HL-60/S4 treated with retinoic acid at 250 ng/mL for 4 days and 3 days (cell line): ENCODE results near the gene TPM4.
"Not testable (repeated sequence)": the region's sequence is repeated elsewhere in the genome, so short reads cannot be mapped to it uniquely, and the experiment has no call there.

Experiments
- in situ Hi-C: fragments of 300-500 bp; cut with MboI; formaldehyde crosslinking; loops from 2 replicates; pipeline ENCODE4 v1.7.0; 2022; ENCODE audit warnings: low sequenced_read_pairs

The TPM4 gene

DNA sequence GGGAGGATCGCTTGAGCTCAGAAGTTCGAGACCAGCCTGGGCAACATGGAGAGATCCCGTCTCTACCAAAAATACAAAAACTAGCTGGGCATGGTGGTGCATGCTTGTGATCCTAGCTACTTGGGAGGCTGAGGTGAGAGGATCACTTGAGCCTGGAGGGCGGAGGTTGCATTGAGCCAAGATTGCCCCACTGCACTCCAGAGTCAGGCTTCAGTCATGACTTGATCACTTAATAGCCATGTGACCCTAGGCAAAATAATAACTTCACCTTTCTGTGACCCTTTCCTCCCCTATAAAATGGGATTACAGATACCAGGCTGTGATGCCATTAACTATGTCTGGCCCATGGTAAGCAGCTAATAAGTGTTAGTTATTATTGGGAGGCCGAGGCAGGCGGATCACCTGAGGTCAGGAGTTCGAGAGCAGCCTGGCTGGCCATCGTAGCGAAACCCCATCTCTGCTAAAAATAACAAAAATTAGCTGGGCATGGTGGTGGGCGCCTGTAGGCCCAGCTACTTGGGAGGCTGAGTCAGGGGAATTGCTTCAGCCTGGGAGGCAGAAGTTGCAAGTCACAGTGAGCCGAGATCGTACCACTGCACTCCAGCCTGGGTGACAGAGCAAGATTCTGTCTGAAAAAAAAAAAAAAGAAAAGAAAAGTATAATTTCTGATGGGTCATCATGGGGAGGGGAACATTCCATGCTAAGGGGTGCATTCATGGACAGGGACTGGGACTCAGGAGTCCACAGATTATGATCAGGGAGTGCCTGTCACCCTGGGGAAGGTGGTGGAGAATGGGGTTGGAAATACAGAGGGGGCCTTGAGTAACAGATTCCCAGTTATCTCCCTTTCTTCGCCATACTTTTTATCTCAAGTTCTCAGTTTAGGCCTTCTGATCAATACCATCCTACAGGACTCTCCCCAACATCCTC, 15.5 kb downstream of the TPM4 start:
- in situ Hi-C loops: no loop called here

DNA sequence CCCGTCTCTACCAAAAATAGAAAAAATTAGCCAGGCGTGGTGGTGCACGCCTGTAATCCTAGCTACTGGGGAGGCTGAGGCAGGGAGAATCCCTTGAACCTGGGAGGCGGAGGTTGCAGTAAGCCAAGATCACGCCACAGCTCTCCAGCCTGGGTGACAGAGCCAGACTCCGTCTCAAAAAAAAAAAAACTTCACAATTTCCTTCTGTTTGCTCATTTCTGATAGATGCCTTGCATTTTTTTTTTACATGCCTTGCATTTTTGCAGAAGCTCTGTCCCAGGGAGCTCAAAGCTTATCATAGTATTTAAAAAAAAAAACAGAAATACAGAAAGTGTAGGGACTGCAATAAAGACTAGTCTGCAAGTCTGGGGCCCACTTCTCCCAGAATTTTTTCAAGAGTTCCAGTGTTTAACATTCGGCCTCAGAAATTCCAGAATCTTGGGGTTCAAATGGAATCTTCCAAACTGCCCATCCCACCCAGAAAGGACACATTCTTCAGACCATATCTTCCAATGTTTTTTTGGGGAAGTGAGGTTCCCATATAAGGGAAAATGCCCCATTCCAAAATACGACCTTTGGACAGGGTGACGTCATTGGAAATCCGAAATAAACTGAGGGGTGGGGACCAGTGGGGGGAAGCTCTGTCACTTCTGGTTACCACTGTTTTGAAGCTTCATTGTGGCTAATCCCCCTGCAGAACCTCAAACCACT, 18.2 kb downstream of the TPM4 start:
- in situ Hi-C loops: no loop called here

DNA sequence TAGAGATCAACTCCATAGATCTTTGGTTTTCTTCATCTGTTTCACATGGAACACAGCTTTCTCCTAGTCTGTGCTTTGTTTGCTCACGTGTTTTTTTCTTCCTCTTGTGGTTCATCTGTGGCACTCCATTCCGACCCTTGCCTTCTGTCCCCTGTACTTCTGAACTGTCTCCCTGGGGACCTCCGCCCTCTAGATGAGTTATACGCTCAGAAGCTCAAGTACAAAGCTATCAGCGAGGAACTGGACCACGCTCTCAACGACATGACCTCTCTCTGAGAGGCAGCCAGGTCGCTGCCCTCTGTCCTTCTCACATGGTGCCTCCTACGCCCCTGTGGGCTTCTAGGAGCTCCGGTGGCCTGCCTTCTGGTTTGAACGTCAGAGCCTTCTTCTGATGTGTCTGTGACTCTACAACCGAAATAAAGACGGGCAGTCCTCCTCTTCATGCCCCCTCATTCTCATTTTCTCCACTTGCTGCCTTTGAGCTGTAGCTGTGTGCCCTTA, 18.8 kb downstream of the TPM4 start:
- in situ Hi-C loops: no loop called here

DNA sequence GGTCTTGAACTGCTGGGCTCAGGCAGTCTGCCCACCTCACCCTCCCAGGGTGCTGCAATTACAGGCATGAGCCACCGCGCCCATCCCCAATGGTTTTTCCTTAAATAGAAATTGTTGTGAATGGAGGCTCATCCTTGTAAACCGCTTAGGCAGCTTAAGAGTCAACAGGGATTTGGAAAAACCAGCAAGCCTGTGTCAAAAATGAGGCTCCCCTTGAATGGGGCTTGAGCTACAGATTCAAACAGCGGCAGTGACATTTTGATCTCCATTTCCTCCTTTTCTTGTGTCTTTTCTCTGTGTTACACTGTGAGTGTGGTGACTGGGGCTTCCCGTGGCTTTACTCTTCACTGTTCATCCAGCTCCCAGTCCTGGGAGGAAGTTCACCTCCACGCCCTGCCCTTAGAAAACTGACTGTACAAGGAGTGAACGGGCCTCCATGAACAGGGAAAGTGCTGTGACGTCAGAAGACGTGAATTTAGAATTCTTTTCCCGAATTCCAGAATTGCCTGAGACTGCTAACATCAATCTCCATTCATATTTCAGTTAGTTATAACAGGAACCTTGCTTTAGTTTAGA, 20.1 kb downstream of the TPM4 start:
- in situ Hi-C loops: no loop called here

DNA sequence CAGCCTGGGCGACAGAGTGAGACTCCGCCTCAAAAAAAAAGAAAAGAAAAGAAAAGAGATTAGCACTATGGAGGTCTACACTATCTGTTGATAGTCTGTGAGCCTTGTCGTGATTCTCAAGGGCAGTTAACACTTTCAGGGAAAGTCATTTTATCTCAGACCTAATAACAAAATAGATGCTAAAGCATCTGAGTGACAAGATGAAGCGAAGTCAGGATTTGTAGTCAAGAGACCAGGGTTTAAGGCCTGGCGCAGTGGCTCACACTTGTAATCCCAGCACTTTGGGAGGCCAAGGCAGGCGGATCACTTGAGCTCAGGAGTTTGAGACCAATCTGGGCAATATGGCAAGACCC, 22.1 kb downstream of the TPM4 start:
- in situ Hi-C loops: no loop called here

DNA sequence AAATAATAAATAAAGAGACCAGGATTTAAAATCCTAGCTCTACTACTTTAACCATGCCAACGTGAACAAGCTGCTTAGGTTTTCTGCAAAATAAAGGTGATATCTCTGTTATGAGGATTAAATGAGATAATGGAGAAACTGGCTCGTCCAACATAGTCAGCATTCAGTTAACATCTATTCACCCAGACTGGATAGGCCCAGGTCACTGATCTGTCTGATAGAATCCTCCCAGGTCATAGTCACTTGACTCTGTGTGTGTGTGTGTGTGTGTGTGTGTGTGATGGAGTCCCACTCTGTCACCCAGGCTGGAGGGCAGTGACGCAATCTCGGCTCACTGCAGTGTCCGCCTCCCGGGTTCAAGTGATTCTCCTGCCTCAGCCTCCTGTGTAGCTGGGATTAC, 22.5 kb downstream of the TPM4 start:
- in situ Hi-C loops: no loop called here

DNA sequence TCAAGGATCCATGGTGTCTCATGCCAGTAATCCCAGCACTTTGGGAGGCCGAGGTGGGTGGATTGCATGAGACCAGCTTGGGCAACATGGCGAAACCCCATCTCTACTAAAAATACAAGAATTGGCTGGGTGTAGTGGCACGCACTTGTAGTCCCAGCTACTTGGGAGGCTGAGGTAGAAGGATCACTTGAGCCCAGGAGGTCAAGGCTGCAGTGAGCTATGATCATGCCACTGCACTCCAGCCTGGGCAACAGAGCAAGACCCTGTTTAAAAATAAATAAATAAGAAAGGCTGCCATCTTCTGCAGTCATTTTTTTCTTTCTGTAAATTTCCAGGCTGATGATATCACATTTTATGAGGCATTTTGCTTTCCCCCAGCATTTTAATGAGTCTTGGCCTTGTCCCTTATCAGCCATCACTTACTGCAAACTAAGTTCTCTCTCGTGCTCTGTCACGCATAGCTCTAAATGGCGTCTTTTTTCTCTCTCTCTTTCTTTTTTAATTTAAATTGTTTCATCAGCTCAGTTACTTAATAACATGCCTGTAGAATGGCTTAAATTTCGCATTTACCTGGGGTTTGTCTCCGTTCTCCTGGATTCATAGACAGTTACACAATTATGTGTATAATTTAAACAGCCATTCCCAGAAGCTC, 23.1 kb downstream of the TPM4 start:
- in situ Hi-C loops: not testable (repeated sequence)

DNA sequence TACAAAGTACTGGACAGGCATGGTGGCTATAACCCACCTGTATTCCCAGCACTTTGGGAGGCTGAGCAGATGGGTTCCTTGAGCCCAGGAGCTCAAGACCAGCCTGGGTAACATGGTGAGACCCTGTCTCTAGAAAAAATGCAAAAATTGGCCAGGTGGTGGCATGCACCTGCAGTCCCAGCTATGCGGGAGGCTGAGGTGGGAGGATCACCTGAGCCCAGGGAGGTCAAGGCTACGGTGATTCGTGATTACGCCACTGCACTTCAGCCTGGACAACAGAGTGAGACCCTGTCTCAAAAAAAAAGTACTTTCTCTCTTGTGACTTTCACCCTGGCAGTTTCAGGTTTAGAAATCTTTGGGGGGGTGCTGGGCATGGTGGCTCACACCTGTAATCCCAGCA, 24.2 kb downstream of the TPM4 start:
- in situ Hi-C loops: no loop called here

DNA sequence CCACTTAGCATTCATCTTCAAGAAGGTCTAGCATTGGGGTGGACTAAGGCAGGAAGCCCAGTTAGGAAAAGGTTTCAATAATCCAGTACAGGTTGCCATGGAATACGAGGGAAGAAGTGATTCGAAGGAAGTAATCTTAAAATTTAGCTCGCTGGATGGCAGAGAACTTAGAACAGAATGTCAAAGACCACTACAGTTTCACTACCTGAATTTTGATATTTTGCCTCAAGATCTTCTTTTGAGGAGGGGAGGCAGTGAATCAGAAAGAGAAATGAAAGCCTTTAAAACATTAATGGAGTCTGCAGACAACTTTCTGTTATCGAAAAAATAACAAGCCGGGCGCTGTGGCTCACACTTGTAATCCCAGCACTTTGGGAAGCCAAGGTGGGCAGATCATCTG, 28.4 kb downstream of the TPM4 start:
- in situ Hi-C loops: no loop called here

DNA sequence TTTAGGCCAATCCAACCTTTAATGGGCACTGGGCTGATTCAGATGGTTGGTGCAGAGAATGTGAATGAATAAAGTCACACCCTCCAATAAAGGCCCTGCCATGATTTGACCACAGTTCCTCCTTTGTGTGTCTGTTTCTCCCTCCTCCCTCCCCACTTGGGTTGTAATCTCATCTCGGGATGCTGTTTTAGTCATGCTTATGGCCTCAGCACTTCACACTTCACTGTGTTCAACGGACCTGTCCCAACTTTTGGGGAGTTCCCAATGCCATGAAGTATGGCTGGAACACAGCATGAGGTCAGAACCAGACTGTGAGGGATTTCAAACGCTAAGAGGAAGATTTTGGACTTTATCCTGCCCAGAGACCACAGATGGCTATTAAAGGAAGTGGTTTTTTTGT, 29.8 kb downstream of the TPM4 start:
- in situ Hi-C loops: no loop called here

DNA sequence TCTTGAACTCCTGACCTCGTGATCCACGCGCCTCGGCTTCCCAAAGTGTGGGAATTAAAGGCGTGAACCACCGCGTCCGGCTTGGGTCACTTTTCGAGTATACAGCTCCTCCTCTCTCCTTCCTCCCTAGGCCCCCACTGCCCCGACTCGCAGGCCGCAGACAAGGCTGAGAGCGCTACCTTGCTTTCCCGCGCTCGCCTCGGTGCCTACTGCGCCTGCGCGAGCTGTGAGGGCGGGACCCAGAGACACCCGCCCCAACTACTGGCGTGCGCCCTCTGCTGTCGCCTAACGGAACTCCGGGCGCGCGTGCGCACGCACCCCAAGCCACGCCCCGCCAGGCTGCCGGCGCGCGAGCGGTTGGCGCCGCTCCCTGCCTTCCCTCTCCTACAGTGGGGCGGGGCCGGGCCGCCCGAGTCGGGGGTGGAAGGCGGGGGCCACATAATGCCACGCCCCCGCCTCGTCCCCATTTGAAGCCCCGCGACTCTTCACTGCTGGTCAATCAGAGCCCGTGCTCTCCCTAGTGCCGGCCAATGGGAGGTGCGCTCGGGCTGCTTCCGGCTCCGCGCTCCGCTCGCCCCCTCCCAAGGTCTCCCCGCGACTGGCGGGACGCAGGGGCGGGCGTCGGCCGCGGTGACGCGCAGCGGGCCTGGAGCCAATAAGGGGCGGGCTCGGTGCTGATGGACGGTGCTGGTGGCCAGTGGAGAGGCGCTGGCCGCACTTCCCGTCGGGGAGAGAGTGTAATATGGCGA, 35.0 kb downstream of the TPM4 start, which contains the start of gene RAB8A:
RAB8A (plus strand) TSS at position 730 of the 749 bp plus-strand sequence; CDS start at position 743, 13 bp downstream.
- in situ Hi-C loops: no loop called here

DNA sequence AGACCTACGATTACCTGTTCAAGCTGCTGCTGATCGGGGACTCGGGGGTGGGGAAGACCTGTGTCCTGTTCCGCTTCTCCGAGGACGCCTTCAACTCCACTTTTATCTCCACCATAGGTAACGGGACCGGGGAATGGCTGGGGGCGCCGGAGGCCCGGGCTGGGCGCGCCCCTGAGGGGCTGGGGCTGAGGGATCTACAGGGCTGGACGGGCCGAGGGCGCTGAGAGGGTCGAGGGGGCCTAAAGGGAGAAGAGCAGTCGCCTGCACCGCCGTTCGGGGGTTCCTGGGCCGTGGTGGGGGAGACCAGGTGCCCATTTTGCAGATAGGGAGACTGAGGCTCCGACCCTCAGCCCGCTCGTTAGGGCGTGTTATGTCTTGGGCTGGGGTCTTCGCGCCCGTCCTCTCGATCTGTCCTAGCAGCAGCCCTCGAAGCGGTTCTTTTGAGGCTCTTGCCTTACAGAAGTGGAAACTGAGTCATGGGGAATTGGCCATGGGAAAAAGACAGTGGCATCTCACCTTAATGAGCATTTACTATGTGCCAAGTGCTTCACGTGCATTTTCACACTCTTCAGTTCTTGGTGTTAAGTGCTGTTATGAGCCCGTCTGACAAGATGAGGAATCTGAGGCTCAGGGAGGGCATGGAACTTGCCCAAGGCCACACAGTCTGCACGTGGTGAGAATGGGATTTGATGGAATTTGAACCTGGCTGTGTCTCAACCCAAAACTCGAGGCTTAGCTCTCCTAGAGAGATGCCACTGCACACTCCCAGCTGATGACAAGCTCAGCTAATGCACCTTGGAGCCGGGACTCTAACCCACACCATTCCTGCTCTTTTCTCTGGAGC, 35.8 kb downstream of the TPM4 start:
- in situ Hi-C loops: no loop called here

DNA sequence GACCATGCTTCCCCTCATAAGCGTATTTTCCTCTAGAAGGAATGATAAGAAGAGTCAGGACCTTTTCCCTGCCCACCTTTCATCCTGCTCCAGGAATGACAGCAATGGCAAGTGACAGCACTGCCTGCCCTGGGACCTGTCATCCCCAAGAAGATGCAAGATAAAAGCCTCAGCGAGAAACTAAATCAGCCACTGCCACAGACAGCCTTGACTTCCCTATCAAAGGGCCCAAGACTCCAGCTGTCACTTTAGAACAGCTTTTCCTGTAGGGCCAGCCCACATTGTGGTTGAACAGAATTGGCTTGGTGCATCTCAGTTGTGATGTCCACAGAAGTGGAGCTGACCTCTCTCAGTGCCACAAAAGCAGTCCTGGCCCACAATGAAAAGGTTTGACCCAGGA, 36.5 kb downstream of the TPM4 start:
- in situ Hi-C loops: no loop called here

DNA sequence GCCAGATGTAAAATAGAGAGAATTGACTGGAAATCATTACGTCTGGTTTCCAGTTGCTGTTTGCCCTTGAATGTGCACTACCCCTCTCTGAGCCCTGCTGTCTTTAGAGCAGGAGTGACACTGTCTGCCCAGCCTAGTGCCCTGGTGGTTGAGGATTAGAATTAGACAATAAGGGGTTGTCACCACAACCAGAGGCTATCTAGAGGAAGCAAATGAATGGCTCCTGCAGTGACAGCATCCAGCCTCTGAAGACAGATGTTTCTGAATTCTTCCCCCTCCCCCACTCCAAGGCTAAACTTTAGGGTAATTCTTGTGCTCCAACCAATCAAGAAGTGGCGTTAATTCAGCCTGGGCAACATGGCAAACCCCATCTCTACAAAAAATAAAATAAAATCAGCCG, 37.4 kb downstream of the TPM4 start:
- in situ Hi-C loops: no loop called here

DNA sequence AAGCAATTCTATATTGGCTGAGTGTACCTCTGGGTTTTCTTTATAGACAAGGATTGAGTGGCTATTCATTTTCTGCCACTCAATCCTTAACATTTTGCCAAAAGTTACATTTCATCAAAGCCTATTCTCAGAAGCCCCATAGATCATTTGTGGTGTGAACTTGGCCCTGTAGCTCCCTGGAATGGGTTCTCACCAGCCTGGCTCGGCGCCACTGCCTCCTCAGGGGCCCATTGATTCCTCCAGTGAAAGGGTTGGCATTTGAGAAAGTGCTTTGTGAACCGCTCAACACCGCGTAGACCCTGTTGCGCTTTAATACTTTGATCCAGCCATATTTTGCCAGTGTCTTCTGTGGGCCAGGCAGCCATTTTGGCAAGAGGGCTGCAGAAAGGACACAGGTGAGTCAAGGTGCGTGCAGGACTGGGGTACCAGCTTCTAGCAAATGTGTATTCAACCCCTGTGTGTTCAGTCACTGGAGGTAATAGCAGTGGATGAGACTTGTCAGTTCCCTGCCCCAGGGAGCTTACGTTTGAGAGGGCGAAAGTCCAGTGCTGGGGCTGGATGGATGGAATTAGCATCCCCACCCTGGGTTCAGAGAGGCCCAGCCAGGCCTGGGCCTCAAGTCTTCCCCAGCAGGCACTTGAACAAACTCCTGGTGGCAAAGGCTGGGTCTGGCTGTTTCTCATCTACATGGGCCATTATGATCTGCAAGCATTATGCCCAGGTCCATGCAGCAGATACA, 39.2 kb downstream of the TPM4 start:
- in situ Hi-C loops: no loop called here

DNA sequence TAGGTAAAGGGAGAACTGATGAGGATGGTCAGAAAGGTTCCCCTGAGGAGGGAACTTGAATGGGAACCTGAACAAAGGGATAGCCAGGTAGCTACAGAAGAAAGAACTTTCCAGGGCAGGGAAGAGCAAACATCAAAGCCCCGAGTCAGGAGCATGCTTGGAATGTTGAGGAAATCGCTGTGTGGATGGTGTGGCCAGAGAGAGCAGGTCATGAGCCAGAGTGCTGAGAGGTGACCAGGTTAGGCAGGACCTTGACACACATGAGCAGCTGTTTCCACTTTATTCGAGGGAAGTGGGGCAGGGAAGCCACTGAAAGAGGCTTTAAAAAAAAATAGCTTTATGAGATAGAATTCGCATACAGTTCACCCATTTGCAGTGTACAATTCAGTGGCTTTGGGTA, 39.8 kb downstream of the TPM4 start:
- in situ Hi-C loops: no loop called here

DNA sequence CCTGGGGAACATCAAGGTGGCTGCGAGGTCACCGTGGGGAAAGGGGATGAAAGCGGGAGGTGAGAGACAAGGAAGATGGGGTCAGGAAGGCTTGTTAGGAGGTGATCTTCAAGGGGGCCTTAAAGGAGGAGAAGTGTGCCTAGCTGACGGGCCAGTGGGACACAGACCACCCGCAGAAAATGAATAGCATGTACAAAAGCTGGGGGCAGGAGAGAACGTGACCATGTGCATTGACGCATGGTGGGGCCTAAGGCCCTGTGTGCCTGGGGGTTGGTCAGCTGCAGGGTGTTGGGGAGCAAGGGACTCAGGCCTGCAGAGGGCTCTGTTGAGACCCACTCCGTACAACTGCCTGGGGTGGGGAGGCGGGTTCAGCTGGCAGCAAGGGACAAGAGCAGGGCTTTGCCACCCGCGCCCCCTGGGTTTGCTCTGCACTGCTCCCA, 41.3 kb downstream of the TPM4 start:
- in situ Hi-C loops: no loop called here

DNA sequence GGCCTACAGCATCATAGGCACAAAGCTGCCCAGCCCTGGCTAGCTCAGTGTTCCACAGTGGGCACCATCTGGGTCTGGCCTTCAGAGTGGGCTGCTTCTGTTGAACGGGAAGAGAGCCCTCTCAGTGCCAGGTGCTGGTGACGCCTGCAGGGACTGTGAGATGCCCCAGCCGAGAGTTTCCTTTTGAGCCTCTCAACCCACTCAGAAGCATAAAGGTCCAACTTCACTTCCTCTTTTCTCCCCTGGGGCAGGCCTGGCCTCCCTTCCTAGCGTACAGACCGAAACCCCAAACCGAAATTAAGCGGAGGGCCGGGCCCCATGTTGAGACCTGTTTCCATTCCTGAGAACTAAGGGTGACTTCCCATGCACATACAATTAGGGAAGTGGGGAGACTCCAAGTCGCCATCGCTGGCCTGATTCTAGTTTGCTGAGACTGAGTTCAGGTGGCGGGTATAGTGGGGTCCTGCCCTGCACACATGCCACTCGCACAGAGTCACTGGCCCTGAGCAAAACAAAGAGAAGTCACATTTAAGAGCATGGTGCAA, 42.3 kb downstream of the TPM4 start:
- in situ Hi-C loops: no loop called here
